Heart left ventricle (tissue), 13 donors: ENCODE measurements around the gene MRNIP.

Source experiments
- POLR2A ChIP-seq, 2 donors: fragments of 450-650 bp; IDR thresholded peaks; one replicate each; pipeline ENCODE4 v1.6.1; 2017; ENCODE audit warnings: antibody characterized with exemption in 2 of 2, mild to moderate bottlenecking in 2 of 2, moderate library complexity in 2 of 2
- TF ChIP-seq, protein P1 (sequence below), 12 donors: fragments of 200-600 bp; sonication (generic) in 4 of 12; IDR thresholded peaks; one replicate each; pipeline versions ENCODE4 v1.5.0 to v1.8.0; 2018 to 2022; ENCODE audit warnings: antibody characterized with exemption in 12 of 12, mild to moderate bottlenecking in 5 of 12
- donor health status: ischemic (EF 13 %, LVEDD 7.1; RV severe dilation, severe dysfunction).
- donor health status: DM: no; HTN: yes; CAD: no.
- donor health status: DM: no; HTN: no; CAD: no.
- donor health status: ischemic (EF 25% LVEDD 6.9; RV normal size, moderate dysfunction).
- donor health status: ischemic (EF 25% LVEDD 5.7; RV mildly dilated, moderate dysfunction).
- donor health status: ischemic (EF 35%, LVEDD 5.7; RV mildly dilated, moderate dysfunction).
- donor health status: nonischemic (EF 11% LVEDD 7.7; RV severe dilation, severe dysfunction).
- donor health status: DM: yes; HTN: yes; CAD: no.
- donor health status: PGD.
- donor health status: ischemic (EF 29% LVEDD 5.4; RV normal size, mild dysfunction).
- donor health status: nonischemic (EF 23%, LVEDD 6.1; RV moderate dilation, normal function).

GRCh38 chr5:179906795-179907555 lies 48.4 kb upstream of the MRNIP start:
- TF ChIP-seq, protein P1, sequence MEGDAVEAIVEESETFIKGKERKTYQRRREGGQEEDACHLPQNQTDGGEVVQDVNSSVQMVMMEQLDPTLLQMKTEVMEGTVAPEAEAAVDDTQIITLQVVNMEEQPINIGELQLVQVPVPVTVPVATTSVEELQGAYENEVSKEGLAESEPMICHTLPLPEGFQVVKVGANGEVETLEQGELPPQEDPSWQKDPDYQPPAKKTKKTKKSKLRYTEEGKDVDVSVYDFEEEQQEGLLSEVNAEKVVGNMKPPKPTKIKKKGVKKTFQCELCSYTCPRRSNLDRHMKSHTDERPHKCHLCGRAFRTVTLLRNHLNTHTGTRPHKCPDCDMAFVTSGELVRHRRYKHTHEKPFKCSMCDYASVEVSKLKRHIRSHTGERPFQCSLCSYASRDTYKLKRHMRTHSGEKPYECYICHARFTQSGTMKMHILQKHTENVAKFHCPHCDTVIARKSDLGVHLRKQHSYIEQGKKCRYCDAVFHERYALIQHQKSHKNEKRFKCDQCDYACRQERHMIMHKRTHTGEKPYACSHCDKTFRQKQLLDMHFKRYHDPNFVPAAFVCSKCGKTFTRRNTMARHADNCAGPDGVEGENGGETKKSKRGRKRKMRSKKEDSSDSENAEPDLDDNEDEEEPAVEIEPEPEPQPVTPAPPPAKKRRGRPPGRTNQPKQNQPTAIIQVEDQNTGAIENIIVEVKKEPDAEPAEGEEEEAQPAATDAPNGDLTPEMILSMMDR (IDR thresholded peaks at IDR 0.05) = no peak
- TF ChIP-seq POLR2A (IDR thresholded peaks at IDR 0.05) = no peak
